Measurements from ENCODE around the gene IRGC. TPM values are rescaled to one million over a fixed set of nuclear protein-coding genes. Genes with fewer than 3 reads are reported as not detected.
A peak's percentile ranks its signal among the peaks of the same experiment; 100 is the strongest.
"Not testable (repeated sequence)": the region's sequence is repeated elsewhere in the genome, so short reads cannot be mapped to it uniquely, and the experiment has no call there.

Gene IRGC
- polyA plus RNA-seq (ENCODE audit: insufficient read length): not detected

DNA sequence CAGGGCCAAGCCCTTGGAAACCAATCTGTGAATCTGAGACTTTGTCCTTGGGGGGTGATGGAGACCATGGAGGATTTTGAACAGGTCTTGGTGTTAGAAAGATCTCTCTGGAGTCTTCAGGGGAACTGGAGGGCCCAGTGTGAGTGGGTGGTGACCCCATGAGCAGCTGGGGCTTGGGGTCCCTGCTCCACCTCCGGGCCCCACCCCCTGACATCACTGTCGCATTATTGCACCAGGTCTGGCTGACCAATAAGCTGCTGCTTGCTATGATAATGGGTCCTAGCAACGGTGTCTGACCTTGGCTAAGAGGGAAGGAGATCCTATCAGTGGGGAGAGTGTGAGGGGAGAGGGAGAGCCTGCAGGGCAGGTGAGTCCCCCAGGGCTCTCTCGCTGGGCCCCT lies at the start of gene IRGC:
TSS of gene IRGC (plus strand) at position 301 of the 400 bp plus-strand sequence. CDS start 2,483 bp downstream, outside the sequence.
- DNase-seq: no peak

- DNase-seq: no peak
Observed at GRCh38 chr19:43667126-43667875, 48.6 kb upstream of the IRGC start.

DNA sequence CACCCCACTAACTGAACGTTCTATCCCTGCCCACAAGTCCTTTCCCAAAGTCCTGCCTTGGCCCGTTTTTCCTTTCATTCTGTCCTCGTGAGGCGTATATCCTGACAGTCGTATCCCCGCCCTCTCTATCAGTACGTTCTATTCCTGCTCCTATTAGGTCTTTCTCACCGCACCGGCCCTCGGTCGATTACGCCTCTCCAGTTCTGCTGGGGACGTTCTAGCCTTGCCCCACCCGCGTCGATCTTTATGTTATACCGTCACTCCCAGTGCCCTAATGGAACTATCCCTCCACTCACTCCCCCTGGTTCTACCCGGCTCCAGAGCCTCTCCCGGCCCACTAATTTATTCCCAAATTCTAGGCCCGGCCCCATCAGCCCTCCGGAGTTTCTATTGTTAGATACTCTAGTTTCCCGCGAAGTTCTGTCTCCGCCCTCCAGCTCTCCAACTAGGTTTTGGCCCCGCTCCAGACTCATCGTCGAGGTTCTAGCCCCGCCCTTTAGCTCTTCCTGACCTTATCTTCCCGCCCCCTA lies 47.9 kb upstream of the IRGC start:
- DNase-seq: no peak

GRCh38 chr19:43668406-43669109 lies 47.3 kb upstream of the IRGC start:
- DNase-seq: peak; percentile 96

GRCh38 chr19:43672061-43672679 lies 43.7 kb upstream of the IRGC start:
- no peak for DNase-seq

- no peak for DNase-seq
Observed at GRCh38 chr19:43673637-43674036, 42.2 kb upstream of the IRGC start.

DNA sequence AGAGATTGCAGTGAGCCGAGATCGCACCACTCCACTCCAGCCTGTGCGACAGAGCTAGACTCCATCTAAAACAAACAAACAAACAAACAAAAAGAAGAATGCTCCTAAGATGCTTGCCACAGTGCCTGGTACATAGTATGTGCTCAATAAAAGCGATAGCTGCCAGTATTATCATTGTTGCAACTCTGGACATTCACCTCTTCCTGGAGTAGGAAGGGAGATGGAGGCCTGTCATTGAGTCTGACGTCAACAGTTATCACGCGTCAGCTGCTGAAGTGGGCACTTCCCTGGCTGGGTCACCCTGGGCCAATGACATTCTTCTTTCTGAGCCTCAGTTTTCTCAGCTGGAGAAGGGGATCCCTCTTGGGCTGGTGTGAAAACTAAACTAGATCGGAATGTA lies 41.7 kb upstream of the IRGC start:
- no peak for DNase-seq

DNA sequence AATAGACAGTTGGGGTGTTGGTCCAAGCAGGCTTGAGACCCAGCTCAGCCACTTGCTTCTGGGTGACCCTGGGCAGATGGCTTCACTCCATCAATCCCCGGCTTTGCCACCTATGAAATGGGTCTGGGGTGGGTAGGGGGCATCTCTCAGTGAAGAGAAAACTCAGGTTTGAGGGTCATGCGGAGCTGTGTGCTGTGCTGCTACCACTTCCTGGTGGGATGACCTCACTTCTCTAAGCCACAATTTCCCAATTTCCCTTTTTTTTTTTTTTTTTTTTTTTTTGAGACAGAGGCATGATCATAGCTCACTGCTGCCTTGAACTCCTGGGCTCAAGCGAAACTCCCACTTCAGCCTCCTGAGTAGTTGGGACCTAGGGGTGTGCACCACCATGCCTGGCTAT lies 41.3 kb upstream of the IRGC start:
- DNase-seq: no peak

DNA sequence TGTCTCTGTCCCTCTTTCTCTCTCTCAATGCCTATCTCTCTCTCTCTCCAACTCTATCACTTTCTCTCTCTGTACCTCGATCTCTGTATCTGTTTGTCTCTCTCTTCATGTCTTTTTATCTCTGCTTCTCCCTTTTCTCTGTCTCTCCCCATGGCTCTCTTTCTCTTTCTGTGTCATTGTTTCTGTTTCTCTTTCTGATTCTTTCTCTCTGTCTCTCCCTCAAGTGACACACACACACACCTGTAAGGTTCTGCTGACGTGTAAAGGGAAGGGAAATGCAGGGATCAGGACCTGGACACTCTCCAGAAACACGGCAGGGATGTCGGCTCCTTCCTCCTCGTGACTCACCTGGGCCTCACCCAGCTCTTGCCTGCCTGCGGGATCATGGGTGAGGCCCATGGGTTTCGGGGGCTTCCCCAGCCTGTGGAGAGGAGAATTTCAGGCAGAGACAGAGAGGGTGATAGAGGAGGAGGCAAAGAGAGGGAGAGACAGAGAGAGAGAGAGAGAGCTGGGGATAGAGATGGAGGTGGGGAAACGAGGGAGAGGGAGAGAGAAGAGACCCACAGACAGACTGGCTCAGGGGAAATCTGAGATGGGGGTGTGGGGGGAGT lies 40.5 kb upstream of the IRGC start:
- DNase-seq: no peak

- no peak for DNase-seq
Observed at GRCh38 chr19:43675906-43676305, 40.0 kb upstream of the IRGC start.

DNA sequence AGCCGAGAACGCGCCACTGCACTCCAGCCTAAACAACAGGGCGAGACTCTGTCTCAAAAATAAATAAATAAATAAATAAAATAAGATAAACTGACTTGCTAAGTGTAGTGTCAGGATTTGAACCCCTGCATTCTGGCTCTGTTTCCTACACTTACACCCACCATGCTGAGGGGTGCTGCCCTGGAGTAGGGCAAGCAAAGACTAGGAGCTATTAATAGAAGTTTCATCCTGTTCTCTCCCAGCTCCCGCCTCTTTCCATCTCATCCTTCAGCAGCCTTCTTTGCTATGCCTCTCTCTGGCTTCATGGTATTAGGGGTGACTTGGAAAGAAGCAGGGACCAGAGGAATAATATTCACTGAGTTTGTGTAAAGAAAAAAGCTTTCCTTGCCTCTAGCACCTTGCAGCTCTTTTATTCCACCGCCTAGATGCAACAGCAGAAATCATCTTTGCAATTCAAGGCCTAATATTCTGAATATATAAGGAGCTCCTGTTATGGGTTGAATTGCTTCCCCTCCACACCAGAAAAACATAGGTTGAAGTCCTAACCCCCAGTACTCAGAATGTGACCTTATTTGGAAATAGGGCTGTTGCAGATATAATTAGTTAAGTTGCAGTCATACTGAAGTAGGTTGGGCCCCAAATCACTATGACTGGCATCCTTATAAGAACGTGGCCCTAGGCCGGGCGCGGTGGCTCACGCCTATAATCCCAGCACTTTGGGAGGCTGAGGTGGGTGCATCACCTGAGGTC lies 37.2 kb upstream of the IRGC start:
- DNase-seq: no peak

GRCh38 chr19:43681821-43682220 lies 34.1 kb upstream of the IRGC start:
- no peak for DNase-seq

GRCh38 chr19:43682269-43682668 lies 33.6 kb upstream of the IRGC start:
- DNase-seq: not testable (repeated sequence)

DNA sequence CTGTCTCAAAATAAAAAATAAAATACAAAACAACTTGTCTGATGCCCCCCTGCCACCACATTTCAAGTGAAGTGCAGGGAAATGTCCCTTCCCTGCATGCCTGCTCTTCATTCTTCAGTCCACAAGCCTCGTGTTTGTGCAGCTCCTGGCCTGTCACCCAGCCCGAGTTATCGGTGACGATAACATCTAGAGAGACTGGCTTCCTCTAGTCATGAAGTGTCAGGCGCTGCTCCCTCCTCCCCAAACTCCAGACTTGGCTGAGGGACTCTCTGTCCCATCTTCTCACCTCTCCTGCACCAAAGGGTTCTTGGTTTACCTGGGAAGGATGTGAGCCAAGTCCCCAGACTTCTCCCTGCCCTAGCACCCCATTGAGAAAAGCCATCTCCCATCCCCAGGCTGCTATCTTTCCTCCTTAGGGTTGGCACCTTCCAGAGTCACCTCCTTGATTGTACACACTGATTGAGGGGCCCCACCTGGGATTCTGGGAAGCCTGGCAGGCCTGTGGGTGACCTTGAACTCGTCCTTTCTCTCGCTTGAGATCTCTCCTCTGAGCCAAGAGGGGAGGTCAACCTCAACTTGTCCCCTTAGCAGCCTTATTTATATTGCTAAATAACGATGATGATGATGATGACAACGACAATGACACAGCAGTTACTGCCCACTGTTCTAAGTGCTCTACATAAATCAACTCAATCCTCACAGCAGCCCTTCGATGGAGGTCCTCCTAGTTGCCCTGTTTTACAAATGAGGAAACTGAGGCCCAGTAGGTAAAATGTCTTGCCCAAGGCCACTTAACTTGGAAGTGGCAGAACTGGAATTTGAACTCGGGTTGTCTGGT lies 32.8 kb upstream of the IRGC start:
- DNase-seq: no peak

DNA sequence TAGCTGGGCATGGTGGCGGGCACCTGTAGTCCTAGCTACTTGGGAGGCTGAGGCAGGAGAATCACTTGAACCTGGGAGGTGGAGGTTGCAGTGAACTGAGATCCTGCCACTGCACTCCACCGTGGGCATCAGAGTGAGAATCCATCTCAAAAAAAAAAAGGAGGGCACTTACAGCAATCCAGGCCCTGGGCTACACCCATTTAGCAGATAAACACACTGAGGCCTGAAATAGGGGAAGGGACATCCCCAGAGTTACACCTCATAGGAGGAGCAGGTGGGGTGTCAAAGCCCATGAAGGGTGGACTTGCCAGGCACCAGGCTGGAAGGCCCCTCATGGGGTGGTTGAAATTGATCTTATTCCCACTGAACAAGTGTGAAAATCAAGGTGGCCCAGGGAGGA lies 32.0 kb upstream of the IRGC start:
- no peak for DNase-seq

GRCh38 chr19:43684326-43684725 lies 31.6 kb upstream of the IRGC start:
- DNase-seq: no peak

DNA sequence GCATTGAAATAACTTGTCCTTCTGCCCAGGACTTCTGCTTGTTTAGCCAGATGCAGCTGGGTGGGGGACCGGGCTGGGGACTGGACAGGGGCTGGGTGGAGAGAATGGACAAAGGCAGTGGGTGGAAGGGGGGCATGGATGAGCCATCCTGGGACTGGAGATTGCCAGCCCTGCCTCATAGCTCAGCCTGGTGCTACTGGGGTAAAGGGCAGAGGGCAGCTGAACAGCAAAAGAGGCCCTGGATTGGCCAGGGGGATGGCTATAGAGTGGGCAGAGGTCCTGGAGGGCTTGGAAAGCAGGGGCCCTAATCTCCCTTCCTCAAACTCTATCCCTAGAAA lies 28.2 kb upstream of the IRGC start:
- no peak for DNase-seq

DNA sequence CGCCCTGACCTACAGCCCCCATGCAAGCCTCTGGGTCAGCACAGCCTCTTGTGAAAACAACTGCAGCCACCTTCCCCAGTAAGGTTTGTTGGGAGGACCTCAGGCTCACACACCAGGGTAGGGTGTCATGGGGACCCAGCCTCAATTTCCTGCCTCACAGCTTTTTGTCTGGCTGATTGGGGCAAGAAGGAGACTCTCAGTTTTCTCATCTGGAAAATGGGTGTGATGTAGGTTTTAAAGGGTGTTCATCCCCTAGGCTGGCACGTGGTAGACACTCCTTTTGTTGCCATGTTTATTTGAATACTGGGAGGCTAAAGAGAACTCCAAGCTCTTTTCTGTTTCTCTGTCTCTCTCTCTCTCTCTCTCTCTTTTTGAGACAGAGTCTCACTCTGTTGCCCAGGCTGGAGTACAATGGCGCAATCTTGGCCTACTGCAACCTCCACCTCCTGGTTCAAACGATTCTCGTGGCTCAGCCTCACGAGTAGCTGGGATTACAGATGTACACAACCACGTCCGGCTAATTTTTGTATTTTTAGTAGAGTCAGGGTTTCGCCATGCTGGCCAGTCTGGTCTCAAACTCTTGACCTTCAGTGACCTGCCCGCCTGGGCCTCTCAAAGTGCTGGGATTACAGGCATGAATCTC lies 27.7 kb upstream of the IRGC start:
- DNase-seq: no peak

DNA sequence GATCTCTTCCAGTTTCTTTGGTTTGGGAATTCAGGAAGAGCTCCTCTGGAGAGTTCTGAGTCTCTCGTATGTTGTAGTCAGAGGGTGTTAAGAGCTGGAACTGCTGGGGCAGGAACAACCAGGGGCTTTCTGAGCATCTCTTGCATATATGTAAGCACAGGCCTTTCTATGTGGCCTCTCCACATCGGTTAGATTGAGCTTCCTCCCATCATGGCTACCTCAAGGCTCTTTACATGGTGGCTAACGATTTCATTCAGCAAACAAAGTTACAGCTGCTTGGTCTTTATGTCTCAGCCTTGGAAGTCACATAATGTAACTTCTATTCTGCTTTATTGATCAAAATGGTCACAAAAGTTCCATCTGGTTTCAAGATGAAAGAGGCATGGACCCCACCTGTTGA lies 25.4 kb upstream of the IRGC start:
- DNase-seq: no peak

DNA sequence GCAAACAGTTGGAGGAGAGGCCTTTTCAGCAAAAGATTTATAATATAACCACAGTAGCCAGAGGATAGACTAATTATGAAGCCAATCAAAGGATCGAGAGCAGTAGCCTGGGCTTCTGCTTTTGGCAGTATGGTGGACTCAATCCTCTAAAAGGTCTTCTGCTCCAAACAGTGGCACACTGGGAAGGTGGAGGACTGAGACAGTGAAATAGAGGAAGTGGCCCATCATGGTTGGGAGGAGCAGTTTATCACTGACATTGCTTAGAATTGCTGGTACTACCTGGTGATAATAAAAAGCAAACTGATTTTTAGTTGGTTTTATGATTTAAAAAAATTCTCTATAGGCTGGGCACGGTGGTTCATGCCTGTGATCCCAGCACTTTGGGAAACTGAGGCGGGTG lies 25.0 kb upstream of the IRGC start:
- DNase-seq: no peak

GRCh38 chr19:43691755-43692154 lies 24.1 kb upstream of the IRGC start:
- DNase-seq: no peak

Data from hindlimb muscle (tissue), 1 donor.